Vagina (tissue), 2 donors: ENCODE measurements around the gene MAB21L1.

ENCODE experiments used
- CTCF ChIP-seq, 3 experiments: fragments of 450-650 bp in 2 of 3; fragments of 200-600 bp in 1 of 3; sonication (generic) in 1 of 3; IDR thresholded peaks; one replicate each; pipeline ENCODE4 v1.5.1; 2017 to 2019; ENCODE audit warnings: antibody characterized with exemption in 3 of 3, mild to moderate bottlenecking in 2 of 3, moderate library complexity in 2 of 3
- POLR2A ChIP-seq, 2 donors: fragments of 450-650 bp; IDR thresholded peaks; one replicate each; pipeline ENCODE4 v1.6.1; 2017; ENCODE audit warnings: antibody characterized with exemption in 2 of 2, mild to moderate bottlenecking in 2 of 2, moderate library complexity in 2 of 2
- POLR2AphosphoS5 ChIP-seq, 2 donors: sonication (generic); formaldehyde crosslinking; IDR thresholded peaks; one replicate each; pipeline ENCODE4 v1.9.0; 2017; ENCODE audit warnings: antibody characterized with exemption in 2 of 2, mild to moderate bottlenecking in 2 of 2, low read depth in 1 of 2; ENCODE audit not compliant: insufficient read depth in 1 of 2

- TF ChIP-seq CTCF (IDR thresholded peaks at IDR 0.05), result no peak
- TF ChIP-seq POLR2AphosphoS5 (IDR thresholded peaks at IDR 0.05; ENCODE audit: insufficient read depth in 1 of 2, low read depth in 1 of 2), result no peak
- TF ChIP-seq POLR2A (IDR thresholded peaks at IDR 0.05), result no peak
These were observed 47.7 kb upstream of the MAB21L1 start for GRCh38 chr13:35524171-35524570.
